ENCODE measurements around the gene ASMTL.

GRCh38 chrX:1401611-1402430, 50.9 kb downstream of the ASMTL start:
- TF ChIP-seq CTCF (IDR thresholded peaks at IDR 0.05): no peak
- TF ChIP-seq POLR2A (IDR thresholded peaks at IDR 0.05): no peak
- TF ChIP-seq POLR2AphosphoS5 (IDR thresholded peaks at IDR 0.05): no peak

All from prostate gland (tissue), 2 donors.